ENCODE measurements around the gene BRINP3. TPM values are rescaled to one million over a fixed set of nuclear protein-coding genes. Genes with fewer than 3 reads are reported as not detected.

Gene BRINP3
- total RNA-seq, 1 experiment from 2014 or later: not detected

- Histone ChIP-seq H2BK120ac (ENCODE audit: low read depth, low read length, poor library complexity, severe bottlenecking) (no peak overlapping the region), H4K5ac (ENCODE audit: insufficient read length, low read depth, low read length) (no peak overlapping the region), H3K23ac (ENCODE audit: insufficient read length, low read depth, low read length) (no peak overlapping the region), H2BK20ac (ENCODE audit: low read depth, low read length, poor library complexity, severe bottlenecking) (no peak overlapping the region), H3K14ac (ENCODE audit: insufficient read depth, low read length) (no peak overlapping the region), H4K91ac (ENCODE audit: insufficient read length, low read depth, low read length) (no peak overlapping the region), H3K4me1 (ENCODE audit: insufficient read depth, low read length) (no peaks in the 10 kb centered on the region), H3K9ac (ENCODE audit: extremely low read depth, insufficient read length, low read length) (no peak overlapping the region), H4K20me1 (ENCODE audit: control insufficient read depth, insufficient read depth, insufficient read length) (no peaks in the 10 kb centered on the region), H3K23me2 (ENCODE audit: insufficient read length, low read depth, low read length, poor library complexity, severe bottlenecking) (no peaks in the 10 kb centered on the region), H2BK15ac (ENCODE audit: low read depth, low read length) (no peak overlapping the region), H3K9me3 (ENCODE audit: control insufficient read depth, low read depth, low read length) (no peaks in the 10 kb centered on the region), H2BK12ac (ENCODE audit: insufficient read length, low read depth, low read length) (no peak overlapping the region), H3K4me2 (ENCODE audit: insufficient read depth, insufficient read length, low read length) (no peak overlapping the region), H3K4ac (ENCODE audit: low read depth, low read length) (no peak overlapping the region), H3K79me1 (ENCODE audit: insufficient read depth, low read depth, low read length, poor library complexity, severe bottlenecking) (no peaks in the 10 kb centered on the region), H3K56ac (ENCODE audit: insufficient read length, low read depth, low read length) (no peak overlapping the region), H3K79me2 (ENCODE audit: insufficient read depth, low read length) (no peaks in the 10 kb centered on the region), H3K27me3 (ENCODE audit: insufficient read depth, low read length) (no peaks in the 10 kb centered on the region), H2BK5ac (ENCODE audit: insufficient read length, low read length) (no peak overlapping the region), H2AK5ac (ENCODE audit: insufficient read length, low read length) (no peak overlapping the region), H3T11ph (ENCODE audit: low read length) (no peak overlapping the region), H4K8ac (replicated peaks; ENCODE audit: insufficient read length, low read depth, low read length) (no peak overlapping the region), H3K18ac (ENCODE audit: insufficient read length, low read depth, low read length) (no peak overlapping the region), H2AFZ (ENCODE audit: low read length) (no peak overlapping the region), H3K27ac (ENCODE audit: insufficient read length, low read depth, low read length) (no peak overlapping the region)
- Mint-ChIP-seq H3K4me3 (no peak overlapping the region), H3K36me3 (ENCODE audit: insufficient read depth in 1 of 3, low read depth in 3 of 3) (no peaks in the 10 kb centered on the region), H3K27me3 (ENCODE audit: low read depth) (no peaks in the 10 kb centered on the region), H3K27ac (no peak overlapping the region), H3K9me3 (no peaks in the 10 kb centered on the region), H3K4me1 (no peaks in the 10 kb centered on the region)
- TF ChIP-seq CTCF (conservative IDR thresholded peaks at IDR 0.05): no peak
- no peak for DNase-seq
- no CpG with 5 or more reads among the region's 3 CpGs for WGBS (ENCODE audit: extremely low coverage, insufficient read length, low lambda C conversion rate)
Observed at GRCh38 chr1:190399233-190399632, 78.4 kb downstream of the BRINP3 start.
